Lower leg skin (tissue), 3 donors: Measurements from ENCODE around the gene OSMR.

Experiments used
- CTCF ChIP-seq, 3 donors: fragments of 450-650 bp; IDR thresholded peaks; one replicate each; pipeline ENCODE4 v1.5.1; 2016; ENCODE audit warnings: antibody characterized with exemption in 3 of 3, mild to moderate bottlenecking in 3 of 3, moderate library complexity in 2 of 3
- POLR2A ChIP-seq, 2 donors: fragments of 450-650 bp; IDR thresholded peaks; one replicate each; pipeline ENCODE4 v1.6.1; 2016 to 2017; ENCODE audit warnings: antibody characterized with exemption in 2 of 2, mild to moderate bottlenecking in 1 of 2, moderate library complexity in 1 of 2

GRCh38 chr5:38853753-38854470, 8.1 kb downstream of the OSMR start:
- TF ChIP-seq POLR2A (IDR thresholded peaks at IDR 0.05) = no peak
- no peak for TF ChIP-seq CTCF (IDR thresholded peaks at IDR 0.05)
